HepG2 (cell line): ENCODE measurements around the gene RP2. TPM values are rescaled to one million over a fixed set of nuclear protein-coding genes. Genes with fewer than 3 reads are reported as not detected.
A peak's percentile ranks its signal among the peaks of the same experiment; 100 is the strongest.

Experiments used
- ARHGAP35 ChIP-seq: sonication (generic); formaldehyde crosslinking; IDR thresholded peaks from 2 replicates; pipeline ENCODE4 v1.9.0; 2022; ENCODE audit warnings: mild to moderate bottlenecking, inconsistent platforms, moderate library complexity, missing genetic modification reagents, borderline replicate concordance
- EEA1 ChIP-seq: sonication (generic); formaldehyde crosslinking; IDR thresholded peaks from 2 replicates; pipeline ENCODE4 v1.5.1; 2020; ENCODE audit warnings: mild to moderate bottlenecking, missing genetic modification reagents, borderline replicate concordance
- ELF4 ChIP-seq: sonication (generic); formaldehyde crosslinking; IDR thresholded peaks from 2 replicates; pipeline ENCODE4 v1.5.0; 2020; ENCODE audit warnings: missing genetic modification reagents, mild to moderate bottlenecking, moderate library complexity, borderline replicate concordance
- HNF4A ChIP-seq: sonication (generic); formaldehyde crosslinking; IDR thresholded peaks from 2 replicates; pipeline ENCODE4 v1.4.0; 2020; ENCODE audit warnings: missing genetic modification reagents
- HOXA5 ChIP-seq: sonication (generic); formaldehyde crosslinking; IDR thresholded peaks from 2 replicates; pipeline ENCODE4 v1.4.0; 2020; ENCODE audit warnings: missing genetic modification reagents
- KMT2A ChIP-seq: sonication (generic); formaldehyde crosslinking; IDR thresholded peaks from 2 replicates; pipeline ENCODE4 v1.4.0; 2020; ENCODE audit warnings: missing genetic modification reagents
- NFATC3 ChIP-seq: sonication (generic); formaldehyde crosslinking; IDR thresholded peaks from 2 replicates; pipeline ENCODE4 v1.5.1; 2020; ENCODE audit warnings: mild to moderate bottlenecking, missing genetic modification reagents
- RBFOX2 ChIP-seq: fragments of 200-400 bp; formaldehyde crosslinking; IDR thresholded peaks from 2 replicates; pipeline ENCODE4 v1.6.1; 2017; ENCODE audit warnings: low read depth, mild to moderate bottlenecking, low read length
- RXRA ChIP-seq: sonication (generic); formaldehyde crosslinking; IDR thresholded peaks from 2 replicates; pipeline ENCODE4 v1.5.1; 2020; ENCODE audit warnings: missing genetic modification reagents
- SMYD3 ChIP-seq: sonication (generic); formaldehyde crosslinking; IDR thresholded peaks from 2 replicates; pipeline ENCODE4 v1.8.1; 2023; ENCODE audit warnings: mild to moderate bottlenecking, missing genetic modification reagents
- SRSF9 ChIP-seq: fragments of 200-400 bp; formaldehyde crosslinking; IDR thresholded peaks from 2 replicates; pipeline ENCODE4 v1.6.1; 2018; ENCODE audit warnings: borderline replicate concordance, mild to moderate bottlenecking, low read depth, low read length; ENCODE audit not compliant: insufficient read depth, poor library complexity, severe bottlenecking
- STAG1 ChIP-seq: sonication (generic); formaldehyde crosslinking; IDR thresholded peaks from 2 replicates; pipeline ENCODE4 v1.4.0; 2020; ENCODE audit warnings: missing genetic modification reagents
- TCF7L2 ChIP-seq: IDR thresholded peaks from 2 replicates; pipeline ENCODE4 v1.6.1; 2011; ENCODE audit warnings: mild to moderate bottlenecking, low read depth, low read length, moderate library complexity
- ZBTB20 ChIP-seq: sonication (generic); formaldehyde crosslinking; IDR thresholded peaks from 2 replicates; pipeline ENCODE4 v1.8.1; 2023; ENCODE audit warnings: missing genetic modification reagents, low read depth, mild to moderate bottlenecking, borderline replicate concordance
- ZFP36 ChIP-seq: fragments of 150-350 bp; IDR thresholded peaks from 2 replicates; pipeline ENCODE4 v1.6.1; 2018; ENCODE audit warnings: borderline replicate concordance, low read length, low read depth; ENCODE audit not compliant: partially characterized antibody
- ZFP62 ChIP-seq: sonication (generic); formaldehyde crosslinking; IDR thresholded peaks from 2 replicates; pipeline ENCODE4 v1.4.0; 2020; ENCODE audit warnings: missing genetic modification reagents
- ZMYM2 ChIP-seq: sonication (generic); formaldehyde crosslinking; IDR thresholded peaks from 2 replicates; pipeline ENCODE4 v1.8.0; 2022; ENCODE audit warnings: mild to moderate bottlenecking, missing genetic modification reagents
- ZNF253 ChIP-seq: sonication (generic); formaldehyde crosslinking; IDR thresholded peaks from 2 replicates; pipeline ENCODE4 v1.8.0; 2022; ENCODE audit warnings: mild to moderate bottlenecking, missing genetic modification reagents, borderline replicate concordance
- ZNF598 ChIP-seq: sonication (generic); formaldehyde crosslinking; IDR thresholded peaks from 2 replicates; pipeline ENCODE4 v1.5.1; 2020; ENCODE audit warnings: mild to moderate bottlenecking, missing genetic modification reagents, borderline replicate concordance
- ZNF7 ChIP-seq: IDR thresholded peaks from 2 replicates; pipeline ENCODE4 v1.6.1; 2016; ENCODE audit warnings: missing biosample characterization, missing genetic modification reagents
- ZNF737 ChIP-seq: sonication (generic); formaldehyde crosslinking; IDR thresholded peaks from 2 replicates; pipeline ENCODE4 v1.5.0; 2020; ENCODE audit warnings: missing genetic modification reagents, mild to moderate bottlenecking, borderline replicate concordance
- polyA plus RNA-seq, 8 experiments: library from polyadenylated mRNA; depleted of rRNA in 3 of 8; stranded (reverse) in 7 of 8; unstranded in 1 of 8; fragments of >200 nt; fragmentation: Illumina TruSeq in 4 of 8; extraction: Trizol in 4 of 8; gene quantifications; 2 replicates each; pipeline versions ENCODE4 v1.2.1 to v1.2.3, GENCODE V29; 2011 to 2016; ENCODE audit warnings: low read depth in 4 of 8, missing spikeins in 1 of 8, mixed read lengths in 1 of 8; ENCODE audit not compliant: insufficient read depth in 1 of 8
- total RNA-seq, 5 experiments: library from RNA; depleted of rRNA; stranded (reverse); fragments of >200 nt; fragmentation: Illumina TruSeq; extraction: Trizol; gene quantifications; 2 replicates each; pipeline ENCODE4 v1.2.3, GENCODE V29; 2016; ENCODE audit warnings: low read depth in 1 of 5
- TF ChIP-seq, protein P1 (sequence below): sonication (generic); formaldehyde crosslinking; conservative IDR thresholded peaks from 2 replicates; pipeline ENCODE4 v1.4.0; 2020; ENCODE audit warnings: mild to moderate bottlenecking, missing genetic modification reagents, moderate library complexity
- TF ChIP-seq, protein P2 (sequence below): sonication (generic); formaldehyde crosslinking; IDR thresholded peaks from 2 replicates; pipeline ENCODE4 v1.4.0; 2020; ENCODE audit warnings: mild to moderate bottlenecking, missing genetic modification reagents, borderline replicate concordance
- TF ChIP-seq, protein P3 (sequence below): sonication (generic); formaldehyde crosslinking; IDR thresholded peaks from 2 replicates; pipeline ENCODE4 v1.5.0; 2020; ENCODE audit warnings: missing genetic modification reagents

RP2 gene
- total and polyA plus RNA-seq, 2 of the 13 experiments (the other 11 are each of a cell fraction or from before 2014, with no cell fraction given), result 5.0 to 9.9 TPM

DNA sequence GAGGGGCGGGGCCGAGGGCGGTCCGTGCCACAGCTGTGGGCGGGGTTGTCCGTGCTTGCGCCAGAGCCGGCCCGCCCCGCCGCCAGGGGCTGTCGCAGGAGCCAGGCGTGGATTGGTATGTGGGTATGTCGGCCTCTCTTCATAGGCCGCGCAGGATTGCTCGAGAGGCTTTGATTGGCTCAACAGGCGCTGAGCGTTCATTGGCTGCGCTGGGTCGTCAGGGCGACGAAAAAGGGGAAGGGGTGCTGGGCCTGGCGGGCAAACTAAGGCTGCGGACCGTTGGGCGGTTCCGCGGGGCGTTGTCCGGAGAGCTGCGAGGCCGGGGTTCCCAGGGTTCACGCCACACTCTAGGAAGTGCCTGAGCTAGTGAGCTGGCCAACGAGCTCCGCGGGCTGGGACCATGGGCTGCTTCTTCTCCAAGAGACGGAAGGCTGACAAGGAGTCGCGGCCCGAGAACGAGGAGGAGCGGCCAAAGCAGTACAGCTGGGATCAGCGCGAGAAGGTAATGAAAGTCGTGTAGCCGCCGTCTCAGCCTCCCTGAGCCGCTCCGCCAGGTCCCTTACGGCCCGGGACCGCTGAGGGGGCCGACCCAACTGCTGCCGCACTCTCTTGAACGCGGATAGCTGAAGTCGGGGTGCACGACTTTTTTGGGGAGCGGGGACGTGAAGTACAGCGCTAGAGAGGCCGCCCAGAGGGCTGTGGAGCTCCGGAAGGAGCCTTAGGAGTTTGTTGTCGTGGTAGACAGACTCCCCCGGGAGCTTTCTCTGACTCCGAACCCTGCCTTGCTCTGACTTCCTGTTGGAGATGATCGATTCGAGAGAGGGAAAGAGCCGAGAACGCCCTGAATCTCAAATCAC is at the start of gene RP2 (continued):
- TF ChIP-seq TCF7L2 (no peak), EEA1 (CRISPR knock-in tag) (no peak), ZNF7 (no peak), ZBTB20 (no peak), RBFOX2 (peak; percentile 74), ZMYM2 (CRISPR knock-in tag) (no peak), ARHGAP35 (CRISPR knock-in tag) (peak; percentile 57; the same call in 1 of the 2 replicates), HNF4A (CRISPR knock-in tag) (no peak), RXRA (peak; percentile 51; the same call in 1 of the 2 replicates), ZNF598 (CRISPR knock-in tag) (no peak), ZFP62 (CRISPR knock-in tag) (no peak), STAG1 (CRISPR knock-in tag) (no peak), HOXA5 (CRISPR knock-in tag) (no peak), NFATC3 (CRISPR knock-in tag) (no peak), ZFP36 (no peak), SRSF9 (no peak), KMT2A (peak; percentile 73), ELF4 (CRISPR knock-in tag) (peak; percentile 58; the same call in 1 of the 2 replicates), ZNF253 (CRISPR knock-in tag) (no peak), SMYD3 (CRISPR knock-in tag) (no peak), ZNF737 (CRISPR knock-in tag) (no peak)
- TF ChIP-seq, protein P1, sequence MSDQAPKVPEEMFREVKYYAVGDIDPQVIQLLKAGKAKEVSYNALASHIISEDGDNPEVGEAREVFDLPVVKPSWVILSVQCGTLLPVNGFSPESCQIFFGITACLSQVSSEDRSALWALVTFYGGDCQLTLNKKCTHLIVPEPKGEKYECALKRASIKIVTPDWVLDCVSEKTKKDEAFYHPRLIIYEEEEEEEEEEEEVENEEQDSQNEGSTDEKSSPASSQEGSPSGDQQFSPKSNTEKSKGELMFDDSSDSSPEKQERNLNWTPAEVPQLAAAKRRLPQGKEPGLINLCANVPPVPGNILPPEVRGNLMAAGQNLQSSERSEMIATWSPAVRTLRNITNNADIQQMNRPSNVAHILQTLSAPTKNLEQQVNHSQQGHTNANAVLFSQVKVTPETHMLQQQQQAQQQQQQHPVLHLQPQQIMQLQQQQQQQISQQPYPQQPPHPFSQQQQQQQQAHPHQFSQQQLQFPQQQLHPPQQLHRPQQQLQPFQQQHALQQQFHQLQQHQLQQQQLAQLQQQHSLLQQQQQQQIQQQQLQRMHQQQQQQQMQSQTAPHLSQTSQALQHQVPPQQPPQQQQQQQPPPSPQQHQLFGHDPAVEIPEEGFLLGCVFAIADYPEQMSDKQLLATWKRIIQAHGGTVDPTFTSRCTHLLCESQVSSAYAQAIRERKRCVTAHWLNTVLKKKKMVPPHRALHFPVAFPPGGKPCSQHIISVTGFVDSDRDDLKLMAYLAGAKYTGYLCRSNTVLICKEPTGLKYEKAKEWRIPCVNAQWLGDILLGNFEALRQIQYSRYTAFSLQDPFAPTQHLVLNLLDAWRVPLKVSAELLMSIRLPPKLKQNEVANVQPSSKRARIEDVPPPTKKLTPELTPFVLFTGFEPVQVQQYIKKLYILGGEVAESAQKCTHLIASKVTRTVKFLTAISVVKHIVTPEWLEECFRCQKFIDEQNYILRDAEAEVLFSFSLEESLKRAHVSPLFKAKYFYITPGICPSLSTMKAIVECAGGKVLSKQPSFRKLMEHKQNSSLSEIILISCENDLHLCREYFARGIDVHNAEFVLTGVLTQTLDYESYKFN (CRISPR knock-in tag), result no peak
- TF ChIP-seq, protein P2, sequence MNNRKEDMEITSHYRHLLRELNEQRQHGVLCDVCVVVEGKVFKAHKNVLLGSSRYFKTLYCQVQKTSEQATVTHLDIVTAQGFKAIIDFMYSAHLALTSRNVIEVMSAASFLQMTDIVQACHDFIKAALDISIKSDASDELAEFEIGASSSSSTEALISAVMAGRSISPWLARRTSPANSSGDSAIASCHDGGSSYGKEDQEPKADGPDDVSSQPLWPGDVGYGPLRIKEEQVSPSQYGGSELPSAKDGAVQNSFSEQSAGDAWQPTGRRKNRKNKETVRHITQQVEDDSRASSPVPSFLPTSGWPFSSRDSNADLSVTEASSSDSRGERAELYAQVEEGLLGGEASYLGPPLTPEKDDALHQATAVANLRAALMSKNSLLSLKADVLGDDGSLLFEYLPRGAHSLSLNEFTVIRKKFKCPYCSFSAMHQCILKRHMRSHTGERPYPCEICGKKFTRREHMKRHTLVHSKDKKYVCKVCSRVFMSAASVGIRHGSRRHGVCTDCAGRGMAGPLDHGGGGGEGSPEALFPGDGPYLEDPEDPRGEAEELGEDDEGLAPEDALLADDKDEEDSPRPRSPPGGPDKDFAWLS (CRISPR knock-in tag), result no peak
- TF ChIP-seq, protein P3, sequence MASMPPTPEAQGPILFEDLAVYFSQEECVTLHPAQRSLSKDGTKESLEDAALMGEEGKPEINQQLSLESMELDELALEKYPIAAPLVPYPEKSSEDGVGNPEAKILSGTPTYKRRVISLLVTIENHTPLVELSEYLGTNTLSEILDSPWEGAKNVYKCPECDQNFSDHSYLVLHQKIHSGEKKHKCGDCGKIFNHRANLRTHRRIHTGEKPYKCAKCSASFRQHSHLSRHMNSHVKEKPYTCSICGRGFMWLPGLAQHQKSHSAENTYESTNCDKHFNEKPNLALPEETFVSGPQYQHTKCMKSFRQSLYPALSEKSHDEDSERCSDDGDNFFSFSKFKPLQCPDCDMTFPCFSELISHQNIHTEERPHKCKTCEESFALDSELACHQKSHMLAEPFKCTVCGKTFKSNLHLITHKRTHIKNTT (CRISPR knock-in tag), result no peak
